Liver (tissue), 9 donors: ENCODE results near the gene PARP16. TPM values are rescaled to one million over a fixed set of nuclear protein-coding genes. Genes with fewer than 3 reads are reported as not detected.

Source experiments
- DNase-seq: peaks from one replicate; pipeline ENCODE4 v3.0.0-alpha.2; 2017; ENCODE audit warnings: low spot score
- H3K27ac ChIP-seq, 2 donors: one replicate each; pipeline ENCODE4 v1.7.0; 2013; ENCODE audit warnings: inconsistent platforms in 2 of 2, low read length in 2 of 2, control low read depth in 1 of 2, low read depth in 1 of 2, mild to moderate bottlenecking in 1 of 2
- H3K27me3 ChIP-seq, 4 donors: one replicate each; pipeline versions ENCODE4 v1.6.1 to v1.7.0; 2013; ENCODE audit warnings: low read length in 3 of 4, inconsistent platforms in 1 of 4, mild to moderate bottlenecking in 1 of 4, moderate library complexity in 1 of 4; ENCODE audit not compliant: control insufficient read depth in 4 of 4, insufficient read depth in 4 of 4
- H3K36me3 ChIP-seq, 4 donors: one replicate each; pipeline versions ENCODE4 v1.6.1 to v1.7.0; 2013; ENCODE audit warnings: low read length in 3 of 4, mild to moderate bottlenecking in 3 of 4, low read depth in 1 of 4, moderate library complexity in 1 of 4; ENCODE audit not compliant: control insufficient read depth in 4 of 4, insufficient read depth in 3 of 4
- H3K4me1 ChIP-seq, 4 donors: one replicate each; pipeline versions ENCODE4 v1.6.1 to v1.7.0; 2013; ENCODE audit warnings: low read length in 3 of 4, mild to moderate bottlenecking in 3 of 4, moderate library complexity in 1 of 4; ENCODE audit not compliant: control insufficient read depth in 4 of 4, insufficient read depth in 4 of 4
- H3K4me3 ChIP-seq, 3 donors: one replicate each; pipeline versions ENCODE4 v1.6.1 to v1.7.0; 2013; ENCODE audit warnings: low read length in 3 of 3, control low read depth in 1 of 3, low read depth in 1 of 3, mild to moderate bottlenecking in 1 of 3
- H3K9ac ChIP-seq, 2 donors: one replicate each; pipeline ENCODE4 v1.7.0; 2013; ENCODE audit warnings: low read length in 2 of 2, mild to moderate bottlenecking in 2 of 2, moderate library complexity in 2 of 2, control low read depth in 1 of 2, low read depth in 1 of 2
- H3K9me3 ChIP-seq, 4 donors: one replicate each; pipeline versions ENCODE4 v1.6.1 to v1.7.0; 2013; ENCODE audit warnings: low read length in 3 of 4; ENCODE audit not compliant: control insufficient read depth in 4 of 4
- EGR1 ChIP-seq, 2 donors: IDR thresholded peaks; 2 replicates each; pipeline ENCODE4 v1.6.1; 2016 to 2018; ENCODE audit warnings: antibody characterized with exemption in 2 of 2, low read depth in 2 of 2
- FOXA1 ChIP-seq: IDR thresholded peaks from 2 replicates; pipeline ENCODE4 v1.6.1; 2016; ENCODE audit warnings: antibody characterized with exemption
- FOXA2 ChIP-seq: IDR thresholded peaks from 2 replicates; pipeline ENCODE4 v1.6.1; 2016; ENCODE audit warnings: antibody characterized with exemption
- GABPA ChIP-seq, 2 donors: IDR thresholded peaks in 1 of 2; conservative IDR thresholded peaks in 1 of 2; 2 replicates each; pipeline ENCODE4 v1.6.1; 2016; ENCODE audit warnings: antibody characterized with exemption in 2 of 2, mild to moderate bottlenecking in 1 of 2, moderate library complexity in 1 of 2
- HNF4A ChIP-seq, 2 donors: conservative IDR thresholded peaks; 2 replicates each; pipeline ENCODE4 v1.6.1; 2016; ENCODE audit warnings: antibody characterized with exemption in 2 of 2, mild to moderate bottlenecking in 2 of 2
- HNF4G ChIP-seq: IDR thresholded peaks from 2 replicates; pipeline ENCODE4 v1.6.1; 2016; ENCODE audit warnings: antibody characterized with exemption
- NR2F2 ChIP-seq: IDR thresholded peaks from 2 replicates; pipeline ENCODE4 v1.6.1; 2016; ENCODE audit warnings: antibody characterized with exemption
- RAD21 ChIP-seq, 2 donors: IDR thresholded peaks; 2 replicates each; pipeline ENCODE4 v1.6.1; 2016; ENCODE audit warnings: antibody characterized with exemption in 2 of 2, mild to moderate bottlenecking in 2 of 2
- REST ChIP-seq: IDR thresholded peaks from 2 replicates; pipeline ENCODE4 v1.6.1; 2016; ENCODE audit warnings: antibody characterized with exemption, mild to moderate bottlenecking
- RXRA ChIP-seq, 2 donors: IDR thresholded peaks; 2 replicates each; pipeline ENCODE4 v1.6.1; 2017 to 2018; ENCODE audit warnings: antibody characterized with exemption in 2 of 2, mild to moderate bottlenecking in 1 of 2
- SP1 ChIP-seq: IDR thresholded peaks from 2 replicates; pipeline ENCODE4 v1.6.1; 2018; ENCODE audit warnings: antibody characterized with exemption, mild to moderate bottlenecking
- TAF1 ChIP-seq: conservative IDR thresholded peaks from 2 replicates; pipeline ENCODE4 v1.6.1; 2016; ENCODE audit warnings: antibody characterized with exemption, mild to moderate bottlenecking
- YY1 ChIP-seq: IDR thresholded peaks from 2 replicates; pipeline ENCODE4 v1.6.1; 2016; ENCODE audit warnings: antibody characterized with exemption, mild to moderate bottlenecking
- WGBS: extraction: QIAGEN DNeasy Blood & Tissue Kit; methylation state at CpG from one replicate; pipeline ENCODE4 v1.1.7; 2013; 5-methylcytosine and 5-hydroxymethylcytosine counted together
- polyA plus RNA-seq, 2 donors: library from polyadenylated mRNA; stranded (reverse) in 1 of 2; unstranded in 1 of 2; fragments of 200-250 nt in 1 of 2; fragments of >200 nt in 1 of 2; fragmentation: Nextera tagmentation in 1 of 2; extraction: Ambion mirVana in 1 of 2; gene quantifications; one replicate each; pipeline versions ENCODE4 v1.2.1 to v1.2.3, GENCODE V29; 2013 to 2015
- total RNA-seq, 2 donors: library from RNA; depleted of rRNA; stranded (reverse); fragments of >200 nt; gene quantifications; one replicate each; pipeline ENCODE4 v1.2.3, GENCODE V29; 2014
- TF ChIP-seq, protein P1 (sequence below): fragments of 150-350 bp; IDR thresholded peaks from 2 replicates; pipeline ENCODE4 v1.5.1; 2017; ENCODE audit warnings: improper control_type of control experiment, low read depth, low read length; ENCODE audit not compliant: missing input control
- TF ChIP-seq, protein P2 (sequence below): IDR thresholded peaks from 2 replicates; pipeline ENCODE4 v1.6.1; 2016; ENCODE audit warnings: antibody characterized with exemption
- TF ChIP-seq, protein P3 (sequence below): IDR thresholded peaks from 2 replicates; pipeline ENCODE4 v1.6.1; 2016; ENCODE audit warnings: antibody characterized with exemption
- TF ChIP-seq, protein P4 (sequence below): IDR thresholded peaks from 2 replicates; pipeline ENCODE4 v1.6.1; 2016; ENCODE audit warnings: antibody characterized with exemption
- donor health status: healthy.
- donor health status: healthy.
- donor health status: healthy.
- donor health status: healthy.
- donor health status: healthy.

PARP16 gene
- total and polyA plus RNA-seq, 4 donors = 4.0 to 6.9 (median 5.7) TPM

DNA sequence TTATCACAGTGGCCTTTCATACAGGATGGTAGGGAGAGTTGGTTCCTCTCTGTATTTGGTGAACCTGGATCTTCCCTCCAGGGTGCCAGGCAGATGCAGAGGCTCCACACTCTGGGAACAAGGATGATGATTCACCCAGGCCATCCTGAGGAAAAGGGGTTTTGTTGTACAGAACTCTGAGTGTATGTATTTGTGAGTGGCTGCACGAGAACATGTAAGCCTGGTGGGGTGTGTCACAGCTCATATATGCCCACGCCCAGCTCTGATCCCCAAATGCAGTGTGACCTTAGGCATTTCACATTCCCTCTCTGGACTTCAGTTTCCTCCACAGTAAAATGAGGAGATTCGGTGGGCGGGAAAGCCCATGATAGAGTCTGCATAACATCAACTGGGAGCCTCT, 63.8 kb downstream of the PARP16 start:
- no peaks in the 10 kb centered on the region for H3K4me1 ChIP-seq
- WGBS = 94% methylated on average over 4 of the region's 4 CpGs
- H3K27me3 ChIP-seq = no peaks in the 10 kb centered on the region
- DNase-seq = no peak
- no peaks in the 10 kb centered on the region for H3K36me3 ChIP-seq
- TF ChIP-seq NR2F2 = no peak
- TF ChIP-seq, protein P1, sequence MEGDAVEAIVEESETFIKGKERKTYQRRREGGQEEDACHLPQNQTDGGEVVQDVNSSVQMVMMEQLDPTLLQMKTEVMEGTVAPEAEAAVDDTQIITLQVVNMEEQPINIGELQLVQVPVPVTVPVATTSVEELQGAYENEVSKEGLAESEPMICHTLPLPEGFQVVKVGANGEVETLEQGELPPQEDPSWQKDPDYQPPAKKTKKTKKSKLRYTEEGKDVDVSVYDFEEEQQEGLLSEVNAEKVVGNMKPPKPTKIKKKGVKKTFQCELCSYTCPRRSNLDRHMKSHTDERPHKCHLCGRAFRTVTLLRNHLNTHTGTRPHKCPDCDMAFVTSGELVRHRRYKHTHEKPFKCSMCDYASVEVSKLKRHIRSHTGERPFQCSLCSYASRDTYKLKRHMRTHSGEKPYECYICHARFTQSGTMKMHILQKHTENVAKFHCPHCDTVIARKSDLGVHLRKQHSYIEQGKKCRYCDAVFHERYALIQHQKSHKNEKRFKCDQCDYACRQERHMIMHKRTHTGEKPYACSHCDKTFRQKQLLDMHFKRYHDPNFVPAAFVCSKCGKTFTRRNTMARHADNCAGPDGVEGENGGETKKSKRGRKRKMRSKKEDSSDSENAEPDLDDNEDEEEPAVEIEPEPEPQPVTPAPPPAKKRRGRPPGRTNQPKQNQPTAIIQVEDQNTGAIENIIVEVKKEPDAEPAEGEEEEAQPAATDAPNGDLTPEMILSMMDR = no peak
- TF ChIP-seq RAD21 (IDR thresholded peaks at IDR 0.05) = no peak
- no peak for TF ChIP-seq TAF1
- no peak for TF ChIP-seq FOXA2
- no peak for TF ChIP-seq HNF4A (conservative IDR thresholded peaks at IDR 0.05)
- TF ChIP-seq REST = no peak
- no peak for TF ChIP-seq HNF4G
- TF ChIP-seq, protein P2, sequence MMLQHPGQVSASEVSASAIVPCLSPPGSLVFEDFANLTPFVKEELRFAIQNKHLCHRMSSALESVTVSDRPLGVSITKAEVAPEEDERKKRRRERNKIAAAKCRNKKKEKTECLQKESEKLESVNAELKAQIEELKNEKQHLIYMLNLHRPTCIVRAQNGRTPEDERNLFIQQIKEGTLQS = no peak
- no peak for TF ChIP-seq GABPA (IDR thresholded peaks at IDR 0.05 in 1 of 2, conservative IDR thresholded peaks at IDR 0.05 in 1 of 2)
- TF ChIP-seq, protein P3, sequence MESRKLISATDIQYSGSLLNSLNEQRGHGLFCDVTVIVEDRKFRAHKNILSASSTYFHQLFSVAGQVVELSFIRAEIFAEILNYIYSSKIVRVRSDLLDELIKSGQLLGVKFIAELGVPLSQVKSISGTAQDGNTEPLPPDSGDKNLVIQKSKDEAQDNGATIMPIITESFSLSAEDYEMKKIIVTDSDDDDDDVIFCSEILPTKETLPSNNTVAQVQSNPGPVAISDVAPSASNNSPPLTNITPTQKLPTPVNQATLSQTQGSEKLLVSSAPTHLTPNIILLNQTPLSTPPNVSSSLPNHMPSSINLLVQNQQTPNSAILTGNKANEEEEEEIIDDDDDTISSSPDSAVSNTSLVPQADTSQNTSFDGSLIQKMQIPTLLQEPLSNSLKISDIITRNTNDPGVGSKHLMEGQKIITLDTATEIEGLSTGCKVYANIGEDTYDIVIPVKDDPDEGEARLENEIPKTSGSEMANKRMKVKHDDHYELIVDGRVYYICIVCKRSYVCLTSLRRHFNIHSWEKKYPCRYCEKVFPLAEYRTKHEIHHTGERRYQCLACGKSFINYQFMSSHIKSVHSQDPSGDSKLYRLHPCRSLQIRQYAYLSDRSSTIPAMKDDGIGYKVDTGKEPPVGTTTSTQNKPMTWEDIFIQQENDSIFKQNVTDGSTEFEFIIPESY = no peak
- TF ChIP-seq FOXA1 = no peak
- TF ChIP-seq YY1 = no peak
- TF ChIP-seq EGR1 (IDR thresholded peaks at IDR 0.05; ENCODE audit: low read depth in 2 of 2) = no peak
- TF ChIP-seq, protein P4, sequence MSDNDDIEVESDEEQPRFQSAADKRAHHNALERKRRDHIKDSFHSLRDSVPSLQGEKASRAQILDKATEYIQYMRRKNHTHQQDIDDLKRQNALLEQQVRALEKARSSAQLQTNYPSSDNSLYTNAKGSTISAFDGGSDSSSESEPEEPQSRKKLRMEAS = no peak
- TF ChIP-seq RXRA (IDR thresholded peaks at IDR 0.05) = no peak
- no peak overlapping the region for H3K4me3 ChIP-seq
- H3K9ac ChIP-seq = no peak overlapping the region
- H3K27ac ChIP-seq = no peak overlapping the region
- H3K9me3 ChIP-seq = no peaks in the 10 kb centered on the region

- no peak overlapping the region for H3K27ac ChIP-seq
- TF ChIP-seq REST (no peak), TAF1 (no peak), SP1 (no peak), RAD21 (IDR thresholded peaks at IDR 0.05) (no peak), HNF4G (no peak), FOXA1 (no peak), RXRA (IDR thresholded peaks at IDR 0.05) (no peak)
- TF ChIP-seq, protein P1 = no peak
- TF ChIP-seq, protein P4 = no peak
- TF ChIP-seq, protein P2 = no peak
Measured at GRCh38 chr15:65221697-65222096, 65.0 kb downstream of the PARP16 start.

More at GRCh38 chr15:65221697-65222096, 65.0 kb downstream of the PARP16 start:
- Histone ChIP-seq H3K4me3 (no peak overlapping the region), H3K36me3 (no peaks in the 10 kb centered on the region), H3K27me3 (no peaks in the 10 kb centered on the region), H3K9ac (no peak overlapping the region), H3K4me1 (no peaks in the 10 kb centered on the region), H3K9me3 (no peaks in the 10 kb centered on the region)
- no peak for DNase-seq
- WGBS = 62% methylated on average over 2 of the region's 2 CpGs
